ENCODE data around the gene PBX2. TPM values are rescaled to one million over a fixed set of nuclear protein-coding genes. Genes with fewer than 3 reads are reported as not detected.

The PBX2 gene
- total RNA-seq (2022; extraction: Qiagen RNA extraction): 14.1 to 17.3 TPM (median 15.9 TPM) in 5 replicates

DNA sequence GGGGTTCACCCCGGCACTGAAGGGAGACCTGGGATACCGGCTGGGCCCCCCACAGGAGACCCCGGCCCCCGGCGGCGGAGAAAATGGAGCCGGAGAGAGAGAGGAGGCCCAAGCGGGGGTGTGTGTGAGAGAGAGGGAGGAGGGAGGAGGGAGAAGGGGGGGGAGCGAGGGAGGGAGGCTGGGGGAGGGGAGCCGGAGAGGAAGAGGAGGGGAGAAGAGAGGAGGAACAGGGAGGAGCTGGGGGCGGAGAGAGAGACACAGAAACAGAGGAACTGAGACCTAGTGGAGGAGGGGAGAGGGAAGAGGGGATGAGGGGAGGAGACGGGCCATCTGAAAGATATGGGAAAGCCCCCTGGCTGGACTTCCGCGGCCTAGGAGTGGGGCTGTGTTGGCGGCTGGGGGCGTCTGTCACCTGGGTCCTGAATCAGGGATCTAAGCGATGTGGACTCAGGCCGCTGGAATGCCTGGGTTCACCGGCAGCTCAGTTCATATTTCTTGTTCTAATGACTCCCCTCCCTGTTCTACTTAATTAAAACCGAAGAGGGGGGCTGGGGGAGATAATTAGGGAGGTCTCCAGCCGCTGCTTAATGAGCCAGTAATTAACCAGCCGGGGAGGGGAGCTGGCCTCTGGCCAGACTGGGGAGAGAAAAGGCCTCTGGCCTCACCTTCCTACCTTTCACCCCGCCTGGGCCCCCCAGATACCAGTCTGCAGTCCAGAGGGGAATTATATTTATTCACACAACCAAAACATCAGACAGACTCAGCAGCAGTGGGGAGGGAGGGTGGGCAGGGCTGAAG, at the start of gene PBX2:
Gene PBX2, minus strand, starts transcription at position 149 of the 798 bp plus-strand sequence. CDS start 287 bp downstream, outside the sequence.

DNA sequence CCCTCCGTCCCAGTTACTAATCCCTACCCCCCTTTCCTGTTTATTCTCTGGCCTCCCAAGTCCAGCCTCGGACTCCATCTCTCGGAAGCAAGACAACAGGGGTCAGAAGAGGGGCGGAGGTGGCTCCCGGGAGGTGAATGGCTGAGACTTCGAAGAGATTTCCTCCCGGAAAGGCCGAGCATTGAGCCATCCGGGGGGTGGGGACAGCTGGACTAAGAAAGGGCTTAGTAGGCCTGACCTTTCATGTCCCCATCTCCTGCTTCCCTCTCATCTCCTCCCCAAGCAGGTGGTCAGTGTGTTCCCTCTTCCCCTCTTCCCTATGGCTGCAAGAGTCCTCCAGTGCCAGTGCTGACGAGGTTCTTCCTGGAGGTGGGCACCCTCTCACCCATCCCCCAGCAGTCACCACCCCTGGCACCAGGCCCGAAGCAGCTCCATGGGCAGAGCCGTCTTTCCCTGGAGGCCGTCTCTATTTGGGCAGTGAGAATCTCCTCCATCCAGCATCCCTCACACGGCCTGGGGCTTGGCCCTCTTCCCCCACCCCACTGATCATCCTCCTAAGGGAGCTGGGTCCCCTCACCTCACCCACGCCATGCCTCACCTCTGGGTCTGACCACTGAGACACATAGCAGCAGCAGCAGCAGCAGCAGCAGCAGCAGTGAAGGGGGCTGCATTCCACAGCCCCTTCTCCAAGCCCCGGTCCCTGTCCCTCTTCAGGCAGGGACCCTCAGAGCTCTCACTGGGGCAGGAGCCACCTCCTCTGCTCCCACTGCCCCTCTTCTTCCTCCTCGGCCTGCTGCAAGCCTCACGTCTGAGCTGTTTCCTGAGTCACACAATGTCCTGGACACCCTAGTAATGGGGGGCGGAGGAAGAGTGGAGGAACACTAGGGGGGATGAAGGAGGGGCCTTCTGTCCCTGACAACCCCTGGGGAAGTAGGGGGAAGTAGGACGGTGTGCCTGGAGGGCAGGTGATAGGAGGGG, 33.5 kb upstream of the PBX2 start, which contains the start of gene NOTCH4:
Gene NOTCH4, minus strand, starts transcription at position 810 of the 978 bp plus-strand sequence. Its CDS starts 139 bp downstream, at position 671.

DNA sequence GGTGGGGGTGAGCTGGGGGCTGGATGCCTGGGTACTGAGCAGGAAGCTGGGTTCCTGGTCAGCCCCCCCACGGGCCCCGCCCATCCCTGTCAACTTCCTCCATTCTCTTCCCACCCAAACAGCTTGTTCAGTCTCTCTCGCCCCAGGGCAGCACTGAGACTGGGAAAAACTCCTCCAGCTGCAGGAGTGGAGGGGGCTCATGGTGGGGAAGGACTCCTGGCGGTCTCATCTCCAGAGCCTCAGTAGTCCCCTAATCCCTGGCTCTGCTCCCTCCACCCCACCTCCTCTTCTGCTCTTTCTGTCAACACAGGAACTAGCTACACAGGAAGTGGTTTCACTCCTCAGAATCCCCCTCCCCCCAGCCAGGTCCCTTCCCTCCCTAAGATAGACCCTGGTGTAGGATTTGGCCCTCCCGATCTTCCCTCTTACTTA, 2.6 kb upstream of the PBX2 start, which contains the start of gene GPSM3:
Gene GPSM3, minus strand, starts transcription at position 36 of the 432 bp plus-strand sequence. CDS start 130 bp downstream, outside the sequence.

GRCh38 chr6:32184084-32184640, 5.8 kb downstream of the PBX2 start, which contains the start of gene AGER:
Gene AGER (minus strand): TSS chr6:32184253. CDS start chr6:32184222, 31 bp downstream.

GRCh38 chr6:32177788-32178546, 12.0 kb downstream of the PBX2 start, which contains the start of gene RNF5:
Gene RNF5 (plus strand): TSS chr6:32178405. CDS start chr6:32178512, 107 bp downstream.

GRCh38 chr6:32175711-32176475, 14.1 kb downstream of the PBX2 start, which contains the start of gene AGPAT1:
Gene AGPAT1 (minus strand): TSS chr6:32176084. CDS start chr6:32171496, 4,588 bp downstream.

DNA sequence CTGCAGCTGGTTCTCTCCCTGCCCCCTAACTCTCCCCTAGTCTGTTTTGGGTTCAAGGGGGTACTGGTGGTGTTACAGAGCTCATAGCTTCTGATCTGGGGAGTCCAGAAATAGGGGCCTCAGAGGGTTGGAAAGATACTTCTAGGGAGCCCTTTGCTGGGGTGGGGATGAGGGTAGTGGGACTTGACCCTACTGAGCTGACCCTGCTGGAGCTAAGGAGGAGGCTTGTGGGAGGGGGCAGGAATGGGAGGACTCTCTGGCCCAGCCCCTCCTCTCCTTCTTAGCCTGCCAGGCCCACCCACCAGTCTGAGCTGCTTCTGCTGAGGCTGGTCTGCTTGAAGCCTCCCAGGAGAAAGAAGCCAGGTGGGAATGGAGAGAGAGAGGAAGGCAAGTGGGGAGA, 25.7 kb downstream of the PBX2 start, which contains the start of gene EGFL8:
Gene EGFL8, plus strand, starts transcription at position 301 of the 400 bp plus-strand sequence. CDS start 1,571 bp downstream, outside the sequence.

DNA sequence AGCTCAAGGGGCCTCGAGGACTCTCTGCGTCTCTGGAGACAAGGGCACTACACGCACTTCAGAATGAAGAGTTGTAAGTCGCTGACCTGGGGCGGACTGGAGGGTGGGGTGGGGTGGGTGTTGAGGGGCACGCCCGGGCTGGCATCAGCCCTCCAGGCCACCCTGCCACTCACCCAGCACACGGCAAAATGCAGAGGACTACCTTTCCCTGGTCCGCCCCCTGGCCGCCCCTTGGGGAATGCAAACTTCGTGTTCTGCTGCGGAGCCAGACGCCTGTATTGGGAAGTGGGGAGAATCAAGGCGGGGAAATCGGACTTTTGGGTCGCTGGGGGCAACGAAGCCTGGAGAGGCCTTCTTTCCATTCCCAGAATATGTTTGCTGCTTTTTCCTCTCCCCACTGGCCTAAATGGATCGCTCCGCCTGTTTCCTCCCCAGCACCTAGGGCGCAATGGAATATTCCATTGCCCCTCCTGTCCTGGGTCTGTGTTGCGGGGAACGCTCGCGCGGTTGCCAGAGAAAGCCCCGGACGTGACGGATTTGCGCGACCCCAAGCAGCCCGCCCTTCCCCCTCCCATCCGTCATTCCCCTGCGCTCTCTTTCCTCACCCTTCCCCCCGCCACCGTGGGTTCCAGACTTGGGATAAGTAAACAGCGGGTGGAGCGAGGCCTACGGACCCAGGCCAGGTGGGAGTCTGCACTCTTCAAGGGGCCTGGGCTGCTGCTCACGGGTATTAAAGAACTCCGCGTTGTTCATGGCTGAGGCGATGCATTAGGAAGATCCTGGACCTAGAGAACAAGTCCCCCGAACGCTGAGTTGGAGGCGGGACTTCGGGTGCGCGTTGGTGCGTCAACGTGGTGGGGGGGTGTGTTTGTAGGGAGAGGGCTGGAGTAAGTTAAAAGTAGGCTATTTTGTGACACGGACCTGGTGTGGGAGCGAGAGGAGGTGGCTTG, 36.2 kb downstream of the PBX2 start, which contains the start of gene PPT2:
Gene PPT2, plus strand, starts transcription at position 578 of the 950 bp plus-strand sequence. CDS start 454 bp downstream, outside the sequence.

GRCh38 chr6:32151863-32152768, 37.9 kb downstream of the PBX2 start, which contains the start of gene PRRT1:
Gene PRRT1 (minus strand): TSS chr6:32151939. CDS start chr6:32151827, 112 bp downstream.

Other genes starting within 250 kb of the PBX2 start
- 1.3 to 3.0 TPM (median 2.0 TPM) in 5 replicates for gene CFB, start 244.1 kb downstream of the PBX2 start, total RNA-seq (2022; extraction: Qiagen RNA extraction)
- 73.0 to 92.7 TPM (median 76.9 TPM) in 5 replicates for gene NELFE, start 231.2 kb downstream of the PBX2 start, total RNA-seq (2022; extraction: Qiagen RNA extraction)
- 19.9 to 23.7 TPM (median 22.8 TPM) in 5 replicates for gene SKIC2, start 231.0 kb downstream of the PBX2 start, total RNA-seq (2022; extraction: Qiagen RNA extraction)
- 11.1 to 13.8 TPM (median 11.8 TPM) in 5 replicates for gene DXO, start 218.1 kb downstream of the PBX2 start, total RNA-seq (2022; extraction: Qiagen RNA extraction)
- gene C4A, start 208.1 kb downstream of the PBX2 start, total RNA-seq (2022; extraction: Qiagen RNA extraction): 0.80 to 1.1 TPM (median 0.93 TPM) in 5 replicates
- 0.58 to 1.2 TPM (median 0.96 TPM) in 5 replicates for gene C4B, start 175.4 kb downstream of the PBX2 start, total RNA-seq (2022; extraction: Qiagen RNA extraction)
- 0.06 TPM in 1 of 5 replicates, not detected in the others for gene CYP21A2, start 151.8 kb downstream of the PBX2 start, total RNA-seq (2022; extraction: Qiagen RNA extraction)
- 0.48 to 0.71 TPM (median 0.56 TPM) in 5 replicates for gene TNXB, start 80.9 kb downstream of the PBX2 start, total RNA-seq (2022; extraction: Qiagen RNA extraction)
- gene ATF6B, start 62.0 kb downstream of the PBX2 start, total RNA-seq (2022; extraction: Qiagen RNA extraction): 27.8 to 35.4 TPM (median 34.3 TPM) in 5 replicates
- gene FKBPL, start 59.9 kb downstream of the PBX2 start, total RNA-seq (2022; extraction: Qiagen RNA extraction): 6.0 to 7.8 TPM (median 6.8 TPM) in 5 replicates
- gene PRRT1, start 38.3 kb downstream of the PBX2 start, total RNA-seq (2022; extraction: Qiagen RNA extraction): 0.47 to 0.82 TPM (median 0.61 TPM) in 5 replicates
- 7.8 to 8.8 TPM (median 8.5 TPM) in 5 replicates for gene PPT2, start 36.1 kb downstream of the PBX2 start, total RNA-seq (2022; extraction: Qiagen RNA extraction)
- gene EGFL8, start 25.6 kb downstream of the PBX2 start, total RNA-seq (2022; extraction: Qiagen RNA extraction): 0.56 to 1.9 TPM (median 1.9 TPM) in 5 replicates
- gene AGPAT1, start 14.1 kb downstream of the PBX2 start, total RNA-seq (2022; extraction: Qiagen RNA extraction): 35.3 to 43.1 TPM (median 42.4 TPM) in 5 replicates
- 34.8 to 46.4 TPM (median 45.5 TPM) in 5 replicates for gene RNF5, start 11.8 kb downstream of the PBX2 start, total RNA-seq (2022; extraction: Qiagen RNA extraction)
- gene AGER, start 5.9 kb downstream of the PBX2 start, total RNA-seq (2022; extraction: Qiagen RNA extraction): 1.1 to 2.0 TPM (median 1.7 TPM) in 5 replicates
- 0.34 to 0.40 TPM (median 0.35 TPM) in 5 replicates for gene GPSM3, start 2.4 kb upstream of the PBX2 start, total RNA-seq (2022; extraction: Qiagen RNA extraction)
- gene NOTCH4, start 33.9 kb upstream of the PBX2 start, total RNA-seq (2022; extraction: Qiagen RNA extraction): 0.60 to 0.95 TPM (median 0.81 TPM) in 5 replicates
- not detected in 5 replicates for gene TSBP1, start 181.7 kb upstream of the PBX2 start, total RNA-seq (2022; extraction: Qiagen RNA extraction)
- gene BTNL2, start 217.0 kb upstream of the PBX2 start, total RNA-seq (2022; extraction: Qiagen RNA extraction): not detected in 5 replicates
- gene HLA-DRA, start 249.7 kb upstream of the PBX2 start, total RNA-seq (2022; extraction: Qiagen RNA extraction): not detected in 5 replicates